Daoy (cell line): ENCODE measurements around the gene ATP11C. TPM values are rescaled to one million over a fixed set of nuclear protein-coding genes. Genes with fewer than 3 reads are reported as not detected.
"Not testable (repeated sequence)": the region's sequence is repeated elsewhere in the genome, so short reads cannot be mapped to it uniquely, and the experiment has no call there.

Source experiments
- DNase-seq: peaks from one replicate; pipeline ENCODE4 v3.0.0-alpha.2; 2015; ENCODE audit warnings: low read depth
- total RNA-seq: library from RNA; depleted of rRNA; stranded (reverse); fragments of >200 nt; shearing (Covaris generic); gene quantifications from 2 replicates; pipeline ENCODE4 v1.2.3, GENCODE V29; 2014

Gene ATP11C
- total RNA-seq, 1 experiment from 2014 or later, result 20.1 TPM

DNA sequence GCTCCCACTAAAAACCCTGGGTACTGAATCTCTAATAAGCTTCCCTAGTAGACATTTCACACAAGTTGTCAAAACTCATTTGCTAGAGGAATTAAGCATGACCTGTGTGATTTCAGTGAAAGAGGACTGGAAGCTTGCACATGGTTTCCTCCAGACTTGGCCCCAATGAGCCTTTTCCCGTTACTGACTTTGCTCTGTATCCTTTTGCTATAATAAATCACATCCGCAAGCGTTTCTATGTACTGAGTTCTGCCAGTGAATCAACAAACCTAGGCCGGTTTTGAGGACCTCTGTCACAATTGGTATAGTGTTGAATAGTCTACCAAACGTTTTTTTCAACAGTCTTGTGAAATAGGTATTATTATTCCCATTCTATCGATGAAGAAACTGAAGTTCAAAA lies 8.2 kb downstream of the ATP11C start:
- no peak for DNase-seq

DNA sequence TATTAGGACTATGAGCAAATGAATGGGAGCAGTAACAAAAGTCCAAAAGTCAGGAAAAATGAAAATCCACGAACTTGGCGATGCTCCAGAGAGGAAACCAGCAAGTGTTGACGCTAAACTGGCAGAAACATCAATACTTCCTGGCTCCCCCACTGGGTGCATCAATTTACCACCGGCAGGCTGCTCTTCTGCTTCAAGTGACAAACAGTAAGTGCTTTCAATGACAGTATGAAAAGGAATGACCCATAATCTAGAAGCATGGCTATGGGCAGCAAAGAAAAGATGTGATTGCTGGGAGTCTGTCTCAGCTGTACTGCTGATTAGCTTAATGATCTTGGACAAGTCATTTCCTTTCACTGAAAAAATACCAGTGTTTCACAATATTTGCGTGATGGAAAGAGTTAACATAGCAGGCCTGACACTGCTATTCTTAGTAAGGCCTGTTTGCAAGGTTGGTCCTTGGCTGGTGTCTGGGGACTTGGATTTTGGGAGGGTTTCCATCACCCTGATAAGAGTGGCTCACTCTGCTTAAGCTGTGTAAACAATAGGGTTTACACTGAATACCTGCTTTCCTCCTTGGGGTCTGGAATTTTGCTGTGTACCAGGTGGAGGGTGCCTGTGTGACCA lies 8.7 kb downstream of the ATP11C start:
- DNase-seq, result no peak

GRCh38 chrX:139921142-139921541 lies 11.7 kb downstream of the ATP11C start:
- not testable (repeated sequence) for DNase-seq

- no peak for DNase-seq
These were observed 12.5 kb downstream of the ATP11C start for GRCh38 chrX:139920316-139920715.

DNA sequence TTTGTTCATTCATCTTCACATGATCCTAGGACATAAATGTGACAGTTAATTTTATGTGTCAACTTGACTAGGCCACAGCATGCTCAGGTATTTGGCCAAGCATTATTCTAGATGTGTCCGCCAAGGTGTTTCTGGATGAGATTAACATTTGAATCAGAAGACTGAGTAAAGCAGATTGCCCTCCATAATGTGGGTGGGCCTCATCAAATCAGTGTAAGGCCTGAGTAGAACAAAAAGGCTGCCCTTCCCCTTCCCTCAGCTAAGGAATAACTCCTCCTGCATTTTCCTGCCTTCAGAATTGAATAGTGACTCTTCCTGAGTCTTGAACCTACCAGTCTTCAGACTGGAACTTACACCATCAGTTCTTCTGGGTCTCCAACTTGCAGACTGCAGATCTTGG lies 18.4 kb downstream of the ATP11C start:
- DNase-seq, result no peak

- DNase-seq, result no peak
These were observed 23.1 kb downstream of the ATP11C start for GRCh38 chrX:139909712-139910111.

DNA sequence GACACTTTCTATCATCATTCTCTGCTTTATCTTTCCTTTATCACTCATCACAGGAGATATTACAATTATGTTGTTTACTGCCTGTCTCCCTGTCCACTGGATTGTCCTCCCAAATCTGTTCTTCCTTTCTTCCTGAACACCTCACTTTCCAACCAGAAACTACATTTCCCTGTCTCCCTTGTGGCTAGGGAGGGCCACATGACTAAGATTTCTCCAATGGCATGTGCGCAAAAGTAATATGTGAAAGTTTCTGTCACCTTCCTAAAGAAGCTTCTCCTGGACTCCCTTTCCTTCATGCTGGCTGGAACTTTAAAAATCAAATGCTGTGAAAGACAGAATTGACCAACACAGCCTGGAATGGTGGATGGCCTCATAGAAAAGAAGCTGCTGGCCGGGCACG lies 25.8 kb downstream of the ATP11C start:
- no peak for DNase-seq

GRCh38 chrX:139905743-139906142 lies 27.1 kb downstream of the ATP11C start:
- no peak for DNase-seq

DNA sequence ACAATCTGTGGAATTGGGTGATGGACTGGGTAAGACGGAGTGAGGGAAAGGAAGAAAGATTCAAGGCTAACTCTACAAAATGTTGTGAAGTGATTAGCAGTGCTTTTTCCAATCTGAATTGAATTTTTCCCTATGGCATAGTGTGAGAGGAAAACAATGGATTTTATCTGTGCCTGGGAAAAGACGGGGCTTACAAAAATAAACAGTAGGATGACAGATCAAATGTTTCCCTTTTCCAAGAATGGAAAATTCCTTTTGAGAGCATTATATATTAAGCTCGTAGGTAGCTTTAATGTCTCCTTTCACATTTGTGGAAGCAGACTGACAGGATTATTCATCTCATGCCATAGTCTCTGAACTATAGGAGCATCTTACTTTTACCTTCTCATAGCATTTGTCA lies 27.8 kb downstream of the ATP11C start:
- no peak for DNase-seq

GRCh38 chrX:139903210-139903609 lies 29.6 kb downstream of the ATP11C start:
- no peak for DNase-seq

- DNase-seq, result no peak
These were observed 30.3 kb downstream of the ATP11C start for GRCh38 chrX:139902559-139902958.

DNA sequence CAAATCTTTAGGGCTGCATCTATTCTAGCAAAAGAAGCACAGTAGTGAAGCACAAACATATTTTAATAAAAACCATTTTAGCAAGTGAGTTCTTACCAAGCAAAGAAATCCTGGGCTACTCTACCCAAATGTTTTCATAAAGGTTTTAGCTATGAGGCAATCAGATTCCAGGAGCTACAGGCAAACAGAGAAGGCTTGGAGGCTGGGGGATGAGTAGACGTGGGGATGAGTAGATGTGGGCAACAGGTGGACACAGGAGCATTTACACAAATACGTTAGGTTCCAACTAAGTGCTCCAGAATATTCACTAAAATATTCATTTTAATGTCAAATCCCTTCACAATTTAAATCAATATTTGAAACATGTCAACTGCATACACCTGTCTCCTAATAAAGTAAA lies 34.5 kb downstream of the ATP11C start:
- DNase-seq, result no peak

GRCh38 chrX:139892512-139892911 lies 40.3 kb downstream of the ATP11C start:
- DNase-seq, result no peak

DNA sequence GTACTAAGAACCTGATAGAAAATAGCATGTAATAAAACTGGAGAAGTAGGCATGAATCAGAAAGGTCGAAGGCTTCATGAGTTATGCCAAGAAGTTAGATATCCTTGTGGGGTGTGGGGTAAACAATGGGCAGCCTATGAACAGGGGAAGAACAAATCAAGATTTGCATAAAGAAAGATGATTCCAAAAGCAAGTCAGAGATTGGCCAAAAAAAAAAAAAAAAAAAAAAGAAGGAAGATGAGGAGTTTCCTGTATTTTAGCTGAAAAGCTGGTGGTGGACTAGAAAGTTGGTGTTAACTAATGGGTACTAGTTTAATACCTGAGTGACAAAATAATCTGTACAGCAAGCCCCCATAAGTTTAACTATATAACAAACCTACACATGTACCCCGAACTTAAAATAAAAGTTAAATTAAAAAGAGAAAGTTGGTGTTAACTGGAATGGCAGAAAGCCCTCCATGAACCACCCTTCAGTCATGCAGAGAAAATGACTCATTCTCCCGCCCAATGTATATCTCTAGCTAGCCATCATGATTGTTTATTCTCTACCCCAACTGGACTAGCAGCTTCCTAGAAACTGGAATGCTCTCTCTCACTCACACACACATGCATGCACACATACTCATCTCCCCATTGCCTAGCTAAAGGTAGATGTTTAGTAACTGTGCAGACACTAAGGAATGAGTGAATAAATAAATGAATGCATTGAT lies 41.7 kb downstream of the ATP11C start:
- peak; percentile 49 for DNase-seq

- no peak for DNase-seq
These were observed 43.1 kb downstream of the ATP11C start for GRCh38 chrX:139889760-139890159.

GRCh38 chrX:139883984-139884383 lies 48.9 kb downstream of the ATP11C start:
- DNase-seq, result no peak

- DNase-seq, result no peak
These were observed 50.6 kb downstream of the ATP11C start for GRCh38 chrX:139882299-139882698.

GRCh38 chrX:139881572-139881971 lies 51.3 kb downstream of the ATP11C start:
- DNase-seq, result no peak

GRCh38 chrX:139881130-139881529 lies 51.7 kb downstream of the ATP11C start:
- DNase-seq, result peak; percentile 36

DNA sequence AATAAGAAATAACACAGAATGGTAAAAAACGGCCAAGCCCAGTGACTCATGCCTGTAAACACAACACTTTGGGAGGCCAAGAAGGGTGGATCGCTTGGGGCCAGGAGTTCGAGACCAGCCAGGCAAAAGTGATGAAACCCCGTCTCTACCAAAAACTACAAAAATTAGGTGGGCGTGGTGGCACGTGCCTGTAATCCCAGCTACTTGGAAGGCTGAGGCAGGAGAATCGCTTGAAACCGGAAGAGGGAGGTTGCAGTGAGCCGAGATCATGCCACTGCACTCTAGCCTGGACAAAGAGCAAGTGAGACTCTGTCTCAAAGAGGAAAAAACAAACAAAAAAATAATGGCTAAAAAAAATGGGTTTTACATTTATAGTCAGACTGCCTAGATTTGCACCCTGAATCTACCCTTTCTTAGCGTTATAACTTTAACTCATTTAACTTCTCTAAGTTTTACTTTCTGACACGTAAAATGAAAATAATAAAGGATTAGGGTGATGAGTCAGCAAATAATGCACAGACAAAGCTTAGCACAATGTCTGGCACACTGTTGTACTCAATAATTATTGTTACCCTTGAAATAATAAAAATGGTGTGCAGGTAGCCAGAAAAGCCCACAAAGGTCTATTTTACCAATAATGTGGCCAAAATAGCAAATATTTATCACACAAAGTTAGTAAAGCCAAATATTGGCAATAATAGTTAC lies 55.0 kb downstream of the ATP11C start:
- DNase-seq, result peak; percentile 6

- DNase-seq, result no peak
These were observed 57.0 kb downstream of the ATP11C start for GRCh38 chrX:139875841-139876240.

DNA sequence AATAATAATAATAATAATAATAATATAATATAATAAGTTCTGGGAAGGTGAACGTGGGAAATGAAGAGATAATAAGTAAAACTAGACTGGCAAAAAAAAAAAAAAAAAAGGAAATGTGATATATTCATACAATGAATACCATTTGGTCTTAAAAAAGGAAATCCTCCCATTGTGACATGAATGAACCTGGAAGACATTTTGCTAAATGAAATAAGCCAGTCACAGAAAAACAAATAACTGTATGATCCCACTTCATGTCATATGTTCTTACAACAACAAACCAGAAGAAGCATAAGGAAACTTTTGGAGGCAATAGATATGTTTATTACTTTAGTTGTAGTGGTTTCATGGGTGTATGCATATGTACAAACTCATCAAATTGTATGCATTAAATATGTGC lies 63.1 kb downstream of the ATP11C start:
- no peak for DNase-seq

- DNase-seq, result no peak
These were observed 68.2 kb downstream of the ATP11C start for GRCh38 chrX:139864640-139865039.
